A549 (cell line): ENCODE measurements around the gene TSC22D3.

Experiments
- CBX2 ChIP-seq: fragments of 200-600 bp; sonication (generic); IDR thresholded peaks from 2 replicates; pipeline ENCODE4 v1.6.1; 2016; ENCODE audit warnings: low read depth, mild to moderate bottlenecking, borderline replicate concordance
- ESRRA ChIP-seq: fragments of 150-350 bp; IDR thresholded peaks from 2 replicates; pipeline ENCODE4 v1.6.1; 2014; ENCODE audit warnings: mild to moderate bottlenecking, low read length, borderline replicate concordance
- GATA3 ChIP-seq: IDR thresholded peaks from 2 replicates; pipeline ENCODE4 v1.6.1; 2012; ENCODE audit warnings: borderline replicate concordance
- HDAC2 ChIP-seq: fragments of 200-600 bp; sonication (generic); IDR thresholded peaks from 2 replicates; pipeline ENCODE4 v1.6.1; 2016
- JUN ChIP-seq, 2 experiments: fragments of >200 bp; sonication (Bioruptor Twin); formaldehyde crosslinking; IDR thresholded peaks; 2 replicates in 1 of 2; 3 replicates in 1 of 2; pipeline ENCODE4 v1.6.1; 2016 to 2017
- MAZ ChIP-seq: fragments of 150-350 bp; IDR thresholded peaks from 2 replicates; pipeline ENCODE4 v1.6.1; 2014; ENCODE audit warnings: antibody characterized with exemption, low read depth, low read length, borderline replicate concordance
- POLR2A ChIP-seq: IDR thresholded peaks from 2 replicates; pipeline ENCODE4 v1.6.1; 2012; ENCODE audit warnings: mild to moderate bottlenecking, low read length
- RAD21 ChIP-seq, 2 experiments: fragments of >200 bp in 1 of 2; sonication (Bioruptor Twin) in 1 of 2; formaldehyde crosslinking in 1 of 2; IDR thresholded peaks in 1 of 2; conservative IDR thresholded peaks in 1 of 2; 2 replicates in 1 of 2; 3 replicates in 1 of 2; pipeline ENCODE4 v1.6.1; 2012 to 2018; ENCODE audit warnings: inconsistent platforms in 1 of 2
- RFX5 ChIP-seq: fragments of 450-650 bp; IDR thresholded peaks from 2 replicates; pipeline ENCODE4 v1.7.1; 2014; ENCODE audit warnings: antibody characterized with exemption, mild to moderate bottlenecking, moderate library complexity
- TF ChIP-seq, protein P1 (sequence below): fragments of 450-650 bp; IDR thresholded peaks from 2 replicates; pipeline ENCODE4 v1.6.1; 2014; ENCODE audit warnings: antibody characterized with exemption
- TF ChIP-seq, protein P2 (sequence below): fragments of >200 bp; sonication (Bioruptor Twin); formaldehyde crosslinking; IDR thresholded peaks from 3 replicates; pipeline ENCODE4 v1.5.1; 2016
- TF ChIP-seq, protein P3 (sequence below): IDR thresholded peaks from 2 replicates; pipeline ENCODE4 v1.6.1; 2012

DNA sequence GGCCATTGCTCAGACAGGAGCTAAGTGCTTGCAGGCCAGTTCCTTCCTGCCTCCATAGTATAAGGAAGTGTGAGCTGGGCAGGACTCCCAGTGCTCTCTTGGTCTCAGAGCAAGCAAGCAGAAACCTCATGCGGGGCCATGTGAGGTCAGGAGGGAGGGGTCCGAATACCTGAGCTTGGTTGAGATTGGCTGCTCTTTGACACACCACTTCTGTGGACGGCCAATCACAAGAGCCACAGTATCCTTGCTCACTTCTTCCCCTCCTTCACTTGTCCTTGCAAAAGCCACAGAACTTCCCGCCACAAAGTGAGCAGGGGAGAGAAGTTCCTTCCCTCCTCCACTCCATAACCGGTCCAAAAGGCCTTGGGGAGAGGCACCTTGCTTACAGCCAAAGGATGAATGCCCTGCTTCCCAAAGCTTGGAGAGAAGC, 90.6 kb downstream of the TSC22D3 start:
- TF ChIP-seq ESRRA = no peak
- TF ChIP-seq MAZ = no peak
- TF ChIP-seq, protein P1, sequence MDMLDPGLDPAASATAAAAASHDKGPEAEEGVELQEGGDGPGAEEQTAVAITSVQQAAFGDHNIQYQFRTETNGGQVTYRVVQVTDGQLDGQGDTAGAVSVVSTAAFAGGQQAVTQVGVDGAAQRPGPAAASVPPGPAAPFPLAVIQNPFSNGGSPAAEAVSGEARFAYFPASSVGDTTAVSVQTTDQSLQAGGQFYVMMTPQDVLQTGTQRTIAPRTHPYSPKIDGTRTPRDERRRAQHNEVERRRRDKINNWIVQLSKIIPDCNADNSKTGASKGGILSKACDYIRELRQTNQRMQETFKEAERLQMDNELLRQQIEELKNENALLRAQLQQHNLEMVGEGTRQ = no peak
- TF ChIP-seq POLR2A = no peak
- TF ChIP-seq, protein P2, sequence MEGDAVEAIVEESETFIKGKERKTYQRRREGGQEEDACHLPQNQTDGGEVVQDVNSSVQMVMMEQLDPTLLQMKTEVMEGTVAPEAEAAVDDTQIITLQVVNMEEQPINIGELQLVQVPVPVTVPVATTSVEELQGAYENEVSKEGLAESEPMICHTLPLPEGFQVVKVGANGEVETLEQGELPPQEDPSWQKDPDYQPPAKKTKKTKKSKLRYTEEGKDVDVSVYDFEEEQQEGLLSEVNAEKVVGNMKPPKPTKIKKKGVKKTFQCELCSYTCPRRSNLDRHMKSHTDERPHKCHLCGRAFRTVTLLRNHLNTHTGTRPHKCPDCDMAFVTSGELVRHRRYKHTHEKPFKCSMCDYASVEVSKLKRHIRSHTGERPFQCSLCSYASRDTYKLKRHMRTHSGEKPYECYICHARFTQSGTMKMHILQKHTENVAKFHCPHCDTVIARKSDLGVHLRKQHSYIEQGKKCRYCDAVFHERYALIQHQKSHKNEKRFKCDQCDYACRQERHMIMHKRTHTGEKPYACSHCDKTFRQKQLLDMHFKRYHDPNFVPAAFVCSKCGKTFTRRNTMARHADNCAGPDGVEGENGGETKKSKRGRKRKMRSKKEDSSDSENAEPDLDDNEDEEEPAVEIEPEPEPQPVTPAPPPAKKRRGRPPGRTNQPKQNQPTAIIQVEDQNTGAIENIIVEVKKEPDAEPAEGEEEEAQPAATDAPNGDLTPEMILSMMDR = no peak
- no peak for TF ChIP-seq GATA3
- no peak for TF ChIP-seq RFX5
- TF ChIP-seq, protein P3, sequence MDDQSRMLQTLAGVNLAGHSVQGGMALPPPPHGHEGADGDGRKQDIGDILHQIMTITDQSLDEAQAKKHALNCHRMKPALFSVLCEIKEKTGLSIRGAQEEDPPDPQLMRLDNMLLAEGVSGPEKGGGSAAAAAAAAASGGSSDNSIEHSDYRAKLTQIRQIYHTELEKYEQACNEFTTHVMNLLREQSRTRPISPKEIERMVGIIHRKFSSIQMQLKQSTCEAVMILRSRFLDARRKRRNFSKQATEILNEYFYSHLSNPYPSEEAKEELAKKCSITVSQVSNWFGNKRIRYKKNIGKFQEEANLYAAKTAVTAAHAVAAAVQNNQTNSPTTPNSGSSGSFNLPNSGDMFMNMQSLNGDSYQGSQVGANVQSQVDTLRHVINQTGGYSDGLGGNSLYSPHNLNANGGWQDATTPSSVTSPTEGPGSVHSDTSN = no peak
- no peak for TF ChIP-seq HDAC2
- no peak for TF ChIP-seq RAD21 (conservative IDR thresholded peaks at IDR 0.05 in 1 of 2, IDR thresholded peaks at IDR 0.05 in 1 of 2)
- TF ChIP-seq JUN (IDR thresholded peaks at IDR 0.05) = no peak
- no peak for TF ChIP-seq CBX2
